HL-60 (cell line): ENCODE measurements around the gene TMCO2.

Experiments used
- CTCF ChIP-seq: IDR thresholded peaks from one replicate; pipeline ENCODE4 v1.5.1; 2011; ENCODE audit warnings: low read length, control low read depth, inconsistent platforms; ENCODE audit not compliant: insufficient read depth
- GABPA ChIP-seq: IDR thresholded peaks from 2 replicates; pipeline ENCODE4 v1.6.1; 2012; ENCODE audit warnings: low read depth
- POLR2AphosphoS5 ChIP-seq: IDR thresholded peaks from 2 replicates; pipeline ENCODE4 v1.6.1; 2012; ENCODE audit warnings: low read depth

GRCh38 chr1:40247655-40248054 lies at the start of gene TMCO2:
- TF ChIP-seq POLR2AphosphoS5 = no peak
- TF ChIP-seq CTCF = no peak
- TF ChIP-seq GABPA = no peak
